ENCODE data around the gene IP6K3. TPM values are rescaled to one million over a fixed set of nuclear protein-coding genes. Genes with fewer than 3 reads are reported as not detected.

The IP6K3 gene
- total RNA-seq, 5 donors from 2014 or later (not counting 1 experiment from before 2014, with no cell fraction given): not detected

DNA sequence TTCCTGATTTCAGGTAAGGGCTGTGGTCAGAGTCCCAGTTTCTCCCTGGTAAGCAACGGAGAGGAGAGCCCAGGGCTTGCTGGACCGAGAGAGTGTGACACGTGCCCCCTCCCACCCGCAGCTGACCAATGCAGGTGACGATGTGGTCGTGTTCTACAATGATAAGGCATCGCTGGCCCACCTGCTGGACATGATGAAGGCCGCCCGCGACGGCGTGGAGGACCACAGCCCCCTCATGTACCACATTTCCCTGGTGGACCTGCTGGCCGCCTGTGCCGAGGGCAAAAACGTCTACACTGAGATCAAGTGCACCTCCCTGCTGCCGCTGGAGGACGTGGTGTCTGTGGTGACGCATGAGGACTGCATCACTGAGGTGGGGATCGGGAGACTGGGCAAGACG, 66.9 kb downstream of the IP6K3 start:
- CTCF ChIA-PET: no interaction called here
- Mint-ChIP-seq H3K4me3 (no peak overlapping the region), H3K27me3 (no peaks in the 10 kb centered on the region), H3K27ac (no peak overlapping the region), H3K9me3 (no peaks in the 10 kb centered on the region), H3K36me3 (peaks cover 65% of the 10 kb centered on the region), H3K4me1 (peaks cover 0 to 20% (median 10%) of the 10 kb centered on the region in 3 donors)
- DNase-seq (no peak), ATAC-seq (replicated peaks in 1 of 4) (no peak)
- 94% methylated on average over 18 of the region's 20 CpGs for WGBS (ENCODE audit: insufficient coverage)
- Histone ChIP-seq H3K36me3 (ENCODE audit: control insufficient read depth in 2 of 2, extremely low read depth in 1 of 2, insufficient read depth in 1 of 2, low read length in 1 of 2) (peaks cover 22 to 89% of the 10 kb centered on the region in 2 donors), H3K4me3 (ENCODE audit: control insufficient read depth in 1 of 2, extremely low read depth in 1 of 2, low read length in 1 of 2) (no peak overlapping the region), H3K27ac (ENCODE audit: low read length) (no peak overlapping the region), H3K4me1 (ENCODE audit: control insufficient read depth in 1 of 2, extremely low read depth in 1 of 2, insufficient read depth in 2 of 2, low read length in 2 of 2) (peaks cover 4 to 15% of the 10 kb centered on the region in 2 experiments), H3K9me3 (no peaks in the 10 kb centered on the region), H3K27me3 (replicated peaks in 1 of 2; ENCODE audit: control insufficient read depth in 2 of 2, extremely low read depth in 1 of 2, insufficient read depth in 2 of 2, low read length in 1 of 2) (no peaks in the 10 kb centered on the region)
- POLR2A ChIA-PET: no interaction called here

DNA sequence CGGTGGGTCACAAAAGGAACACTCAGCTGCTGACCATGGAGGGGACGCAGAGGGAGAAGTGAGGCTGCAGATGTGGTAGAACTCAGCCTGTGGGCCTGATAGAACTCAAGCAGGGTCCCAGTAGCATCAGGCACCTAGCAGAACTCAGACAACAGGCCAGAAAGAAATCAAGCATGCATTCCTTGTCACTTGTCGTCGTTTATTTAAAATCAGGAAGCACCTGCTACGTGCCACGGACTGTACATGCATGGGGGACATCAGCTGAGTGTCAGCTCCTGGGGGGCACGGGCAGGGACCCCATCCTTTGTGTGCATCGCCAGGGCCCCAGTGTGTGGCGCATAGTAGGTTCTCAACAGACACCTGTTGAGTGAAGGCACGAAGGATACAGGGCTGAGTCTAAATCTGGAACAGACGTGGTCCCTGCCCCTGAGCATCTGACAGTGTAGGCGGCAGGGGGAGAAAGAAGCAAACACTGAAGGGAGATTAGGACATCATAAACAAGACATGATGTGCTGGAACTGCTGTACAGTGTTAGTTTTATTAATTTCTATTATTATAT, 67.7 kb downstream of the IP6K3 start:
- ATAC-seq (replicated peaks in 1 of 4) (no peak), DNase-seq (no peak)
- Mint-ChIP-seq H3K27me3 (no peaks in the 10 kb centered on the region), H3K4me3 (no peak overlapping the region), H3K4me1 (peaks cover 0 to 20% (median 10%) of the 10 kb centered on the region in 3 donors), H3K27ac (peak overlapping the region in 1 of 2 donors; percentile 52), H3K36me3 (peaks cover 63% of the 10 kb centered on the region), H3K9me3 (no peaks in the 10 kb centered on the region)
- CTCF ChIA-PET: no interaction called here
- 90% methylated on average over 11 of the region's 12 CpGs for WGBS (ENCODE audit: insufficient coverage)
- Histone ChIP-seq H3K27ac (ENCODE audit: low read length) (no peak overlapping the region), H3K4me1 (ENCODE audit: control insufficient read depth in 1 of 2, extremely low read depth in 1 of 2, insufficient read depth in 2 of 2, low read length in 2 of 2) (peaks cover 4 to 15% of the 10 kb centered on the region in 2 experiments), H3K36me3 (ENCODE audit: control insufficient read depth in 2 of 2, extremely low read depth in 1 of 2, insufficient read depth in 1 of 2, low read length in 1 of 2) (peaks cover 26 to 88% of the 10 kb centered on the region in 2 donors), H3K9me3 (no peaks in the 10 kb centered on the region), H3K4me3 (ENCODE audit: control insufficient read depth in 1 of 2, extremely low read depth in 1 of 2, low read length in 1 of 2) (no peak overlapping the region), H3K27me3 (replicated peaks in 1 of 2; ENCODE audit: control insufficient read depth in 2 of 2, extremely low read depth in 1 of 2, insufficient read depth in 2 of 2, low read length in 1 of 2) (no peaks in the 10 kb centered on the region)
- POLR2A ChIA-PET: no interaction called here

GRCh38 chr6:33678233-33678931, 68.3 kb downstream of the IP6K3 start:
- no peaks in the 10 kb centered on the region for H3K9me3 ChIP-seq
- H3K27me3 Mint-ChIP-seq: no peaks in the 10 kb centered on the region
- peaks cover 62% of the 10 kb centered on the region for H3K36me3 Mint-ChIP-seq
- no peak for ATAC-seq (replicated peaks in 1 of 4)
- POLR2A ChIA-PET: interaction anchor here in 1 of 2 donors (0.5 kb wide), 1 partner anchor 142 kb away, joined by 4 read pairs; no protein-coding TSS in a partner anchor
- no peak overlapping the region for H3K4me3 Mint-ChIP-seq
- no peaks in the 10 kb centered on the region for H3K27me3 ChIP-seq (replicated peaks in 1 of 2; ENCODE audit: control insufficient read depth in 2 of 2, extremely low read depth in 1 of 2, insufficient read depth in 2 of 2, low read length in 1 of 2)
- peaks cover 4 to 12% of the 10 kb centered on the region in 2 experiments for H3K4me1 ChIP-seq (ENCODE audit: control insufficient read depth in 1 of 2, extremely low read depth in 1 of 2, insufficient read depth in 2 of 2, low read length in 2 of 2)
- H3K27ac Mint-ChIP-seq: peak overlapping the region in 1 of 2 donors; percentile 52
- H3K27ac ChIP-seq (ENCODE audit: low read length): no peak overlapping the region
- peaks cover 31 to 88% of the 10 kb centered on the region in 2 donors for H3K36me3 ChIP-seq (ENCODE audit: control insufficient read depth in 2 of 2, extremely low read depth in 1 of 2, insufficient read depth in 1 of 2, low read length in 1 of 2)
- DNase-seq: no peak
- no peak overlapping the region for H3K4me3 ChIP-seq (ENCODE audit: control insufficient read depth in 1 of 2, extremely low read depth in 1 of 2, low read length in 1 of 2)
- H3K9me3 Mint-ChIP-seq: no peaks in the 10 kb centered on the region
- 97% methylated on average over 17 of the region's 24 CpGs for WGBS (ENCODE audit: insufficient coverage)
- CTCF ChIA-PET: no interaction called here
- H3K4me1 Mint-ChIP-seq: peaks cover 0 to 15% (median 10%) of the 10 kb centered on the region in 3 donors

GRCh38 chr6:33677689-33678088, 69.0 kb downstream of the IP6K3 start:
- Mint-ChIP-seq H3K4me1 (peaks cover 0 to 8% (median 4%) of the 10 kb centered on the region in 3 donors), H3K9me3 (no peaks in the 10 kb centered on the region), H3K27ac (peak overlapping the region in 1 of 2 donors; percentile 59), H3K4me3 (no peak overlapping the region), H3K27me3 (no peaks in the 10 kb centered on the region), H3K36me3 (peaks cover 62% of the 10 kb centered on the region)
- WGBS (ENCODE audit: insufficient coverage): 100% methylated on average over 2 of the region's 2 CpGs
- Histone ChIP-seq H3K27me3 (replicated peaks in 1 of 2; ENCODE audit: control insufficient read depth in 2 of 2, extremely low read depth in 1 of 2, insufficient read depth in 2 of 2, low read length in 1 of 2) (no peaks in the 10 kb centered on the region), H3K27ac (ENCODE audit: low read length) (no peak overlapping the region), H3K9me3 (no peaks in the 10 kb centered on the region), H3K4me1 (ENCODE audit: control insufficient read depth in 1 of 2, extremely low read depth in 1 of 2, insufficient read depth in 2 of 2, low read length in 2 of 2) (peaks cover 0 to 5% of the 10 kb centered on the region in 2 experiments), H3K4me3 (ENCODE audit: control insufficient read depth in 1 of 2, extremely low read depth in 1 of 2, low read length in 1 of 2) (no peak overlapping the region), H3K36me3 (ENCODE audit: control insufficient read depth in 2 of 2, extremely low read depth in 1 of 2, insufficient read depth in 1 of 2, low read length in 1 of 2) (peaks cover 37 to 88% of the 10 kb centered on the region in 2 donors)
- CTCF ChIA-PET: no interaction called here
- ATAC-seq (replicated peaks in 1 of 4): no peak
- POLR2A ChIA-PET: no interaction called here
- DNase-seq: no peak

GRCh38 chr6:33677143-33677660, 69.5 kb downstream of the IP6K3 start:
- Histone ChIP-seq H3K4me1 (ENCODE audit: control insufficient read depth in 1 of 2, extremely low read depth in 1 of 2, insufficient read depth in 2 of 2, low read length in 2 of 2) (peaks cover 0 to under 1% of the 10 kb centered on the region in 2 experiments), H3K36me3 (ENCODE audit: control insufficient read depth in 2 of 2, extremely low read depth in 1 of 2, insufficient read depth in 1 of 2, low read length in 1 of 2) (peaks cover 40 to 87% of the 10 kb centered on the region in 2 donors), H3K27ac (ENCODE audit: low read length) (no peak overlapping the region), H3K27me3 (replicated peaks in 1 of 2; ENCODE audit: control insufficient read depth in 2 of 2, extremely low read depth in 1 of 2, insufficient read depth in 2 of 2, low read length in 1 of 2) (no peaks in the 10 kb centered on the region), H3K4me3 (ENCODE audit: control insufficient read depth in 1 of 2, extremely low read depth in 1 of 2, low read length in 1 of 2) (no peak overlapping the region), H3K9me3 (no peaks in the 10 kb centered on the region)
- no peak for DNase-seq
- H3K36me3 Mint-ChIP-seq: peaks cover 58% of the 10 kb centered on the region
- H3K4me1 Mint-ChIP-seq: peaks cover 0 to 4% (median under 1%) of the 10 kb centered on the region in 3 donors
- no peak for ATAC-seq (replicated peaks in 1 of 4)
- H3K4me3 Mint-ChIP-seq: no peak overlapping the region
- no peak overlapping the region for H3K27ac Mint-ChIP-seq
- WGBS (ENCODE audit: insufficient coverage): 86% methylated on average over 5 of the region's 8 CpGs
- H3K27me3 Mint-ChIP-seq: no peaks in the 10 kb centered on the region
- H3K9me3 Mint-ChIP-seq: no peaks in the 10 kb centered on the region
- ChIA-PET CTCF (no interaction called here), POLR2A (no interaction called here)

GRCh38 chr6:33676416-33677142, 70.1 kb downstream of the IP6K3 start:
- Mint-ChIP-seq H3K9me3 (no peaks in the 10 kb centered on the region), H3K27ac (no peak overlapping the region), H3K27me3 (no peaks in the 10 kb centered on the region), H3K36me3 (peaks cover 58% of the 10 kb centered on the region), H3K4me3 (no peak overlapping the region), H3K4me1 (peaks cover 0 to 5% (median 0%) of the 10 kb centered on the region in 3 donors)
- H3K27ac ChIP-seq (ENCODE audit: low read length): no peak overlapping the region
- WGBS (ENCODE audit: insufficient coverage): 100% methylated on average over 9 of the region's 15 CpGs
- no peak overlapping the region for H3K4me3 ChIP-seq (ENCODE audit: control insufficient read depth in 1 of 2, extremely low read depth in 1 of 2, low read length in 1 of 2)
- ATAC-seq (replicated peaks in 1 of 4): no peak
- peaks cover 40 to 87% of the 10 kb centered on the region in 2 donors for H3K36me3 ChIP-seq (ENCODE audit: control insufficient read depth in 2 of 2, extremely low read depth in 1 of 2, insufficient read depth in 1 of 2, low read length in 1 of 2)
- ChIA-PET CTCF (no interaction called here), POLR2A (interaction anchor here in 1 of 2 donors (0.6 kb wide), 1 partner anchor 935 kb away, joined by 3 read pairs; no protein-coding TSS in a partner anchor)
- H3K9me3 ChIP-seq: no peaks in the 10 kb centered on the region
- H3K27me3 ChIP-seq (replicated peaks in 1 of 2; ENCODE audit: control insufficient read depth in 2 of 2, extremely low read depth in 1 of 2, insufficient read depth in 2 of 2, low read length in 1 of 2): no peaks in the 10 kb centered on the region
- no peak for DNase-seq
- H3K4me1 ChIP-seq (ENCODE audit: control insufficient read depth in 1 of 2, extremely low read depth in 1 of 2, insufficient read depth in 2 of 2, low read length in 2 of 2): no peaks in the 10 kb centered on the region
